ENCODE results near the gene WFDC2.

The WFDC2 gene

DNA sequence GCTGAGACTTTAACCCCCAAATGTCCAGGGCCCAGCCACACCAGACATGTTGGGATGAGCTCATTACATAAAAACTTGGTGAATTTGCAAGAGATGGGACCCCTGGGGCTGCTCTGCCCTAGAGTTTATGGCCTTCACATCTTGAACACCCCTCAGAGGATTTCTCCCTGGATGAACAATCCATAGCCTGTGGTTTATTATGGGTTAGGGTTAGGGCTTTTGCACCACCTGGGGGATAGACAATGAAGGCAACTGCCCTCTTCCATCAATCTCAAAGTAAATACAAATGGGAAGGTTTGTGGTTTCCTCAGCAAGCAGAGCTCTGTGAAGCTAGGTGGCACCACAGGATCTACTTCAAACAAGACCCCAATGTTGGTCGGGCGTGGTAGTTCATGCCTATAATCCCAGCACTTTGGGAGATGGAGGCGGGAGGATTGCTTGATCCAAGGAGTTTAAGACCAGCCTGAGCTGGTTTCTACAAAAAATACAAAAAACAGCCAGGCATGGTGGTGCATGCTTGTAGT lies 28.5 kb downstream of the WFDC2 start:
- DNase-seq, result no peak
- H3K4me3 Mint-ChIP-seq, result no peak overlapping the region
- peaks cover 41% of the 10 kb centered on the region for H3K27me3 Mint-ChIP-seq
- no peaks in the 10 kb centered on the region for H3K36me3 Mint-ChIP-seq (ENCODE audit: low read depth)
- no peaks in the 10 kb centered on the region for H3K4me1 Mint-ChIP-seq (ENCODE audit: low read depth)
- H3K9me3 Mint-ChIP-seq, result no peaks in the 10 kb centered on the region
- H3K27ac Mint-ChIP-seq, result no peak overlapping the region

DNA sequence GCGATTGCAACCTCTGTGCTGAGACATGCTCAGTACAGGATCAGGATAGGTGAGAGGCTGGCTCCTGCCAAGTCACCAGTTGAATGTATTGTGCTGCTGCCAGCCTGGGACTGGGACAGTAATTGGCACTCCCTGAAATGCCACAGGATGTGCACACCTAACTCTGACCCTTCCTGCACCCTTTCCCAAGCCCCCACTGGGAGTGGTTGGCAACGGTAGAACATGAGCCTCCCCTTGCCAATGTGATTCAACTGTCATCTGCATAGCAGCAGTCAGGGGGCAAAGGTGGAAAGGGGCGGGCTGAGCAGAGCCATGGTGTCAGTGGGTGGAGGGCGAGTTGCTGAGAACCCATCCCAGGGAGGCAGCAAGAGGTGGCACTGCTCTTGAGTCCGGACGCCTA lies 30.5 kb downstream of the WFDC2 start:
- no peak for DNase-seq
- Mint-ChIP-seq H3K9me3 (no peaks in the 10 kb centered on the region), H3K4me1 (ENCODE audit: low read depth) (no peaks in the 10 kb centered on the region), H3K4me3 (no peak overlapping the region), H3K27ac (no peak overlapping the region), H3K36me3 (ENCODE audit: low read depth) (no peaks in the 10 kb centered on the region), H3K27me3 (peaks cover 48% of the 10 kb centered on the region)

DNA sequence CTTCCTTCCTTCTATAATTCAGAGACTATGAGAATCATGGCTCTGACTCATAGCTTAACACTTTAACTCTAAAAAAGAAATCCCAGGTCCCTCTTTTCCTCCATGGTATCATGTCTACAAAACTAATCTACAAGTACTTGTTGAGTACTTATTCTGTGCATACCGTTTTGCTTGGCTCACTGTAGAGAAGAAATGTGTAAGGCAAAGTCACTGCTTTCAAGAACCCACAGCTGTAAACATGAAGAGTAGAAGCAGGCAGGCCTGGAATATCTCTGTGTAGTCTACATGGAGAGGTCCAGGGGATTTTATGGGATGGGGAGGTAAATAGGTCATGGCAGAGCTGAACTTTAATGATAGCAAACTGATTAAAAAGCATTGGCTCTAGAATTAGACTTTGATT lies 32.0 kb downstream of the WFDC2 start:
- peaks cover 61% of the 10 kb centered on the region for H3K27me3 Mint-ChIP-seq
- H3K4me1 Mint-ChIP-seq (ENCODE audit: low read depth), result no peaks in the 10 kb centered on the region
- H3K36me3 Mint-ChIP-seq (ENCODE audit: low read depth), result no peaks in the 10 kb centered on the region
- no peaks in the 10 kb centered on the region for H3K9me3 Mint-ChIP-seq
- no peak for DNase-seq
- H3K27ac Mint-ChIP-seq, result no peak overlapping the region
- H3K4me3 Mint-ChIP-seq, result no peak overlapping the region

DNA sequence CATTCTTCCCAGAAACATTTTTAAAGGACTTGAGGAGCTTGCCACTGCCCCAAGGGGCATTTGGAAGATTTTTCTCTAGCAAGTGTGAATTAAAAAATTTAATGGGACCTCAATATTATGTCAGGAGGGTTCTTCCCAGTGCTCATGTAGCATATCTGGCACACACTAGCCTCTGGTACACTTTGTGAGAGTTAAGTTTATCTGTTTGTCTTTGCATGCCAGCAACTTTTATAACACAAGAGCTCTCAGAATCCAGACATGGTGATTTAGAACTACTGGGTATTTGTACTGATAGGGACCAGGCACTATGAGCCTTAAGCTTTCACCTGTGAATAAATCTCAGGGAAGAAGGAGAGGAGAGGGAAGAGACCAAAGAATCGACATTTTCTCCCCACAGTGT lies 33.0 kb downstream of the WFDC2 start:
- Mint-ChIP-seq H3K4me1 (ENCODE audit: low read depth) (peaks cover 8% of the 10 kb centered on the region), H3K27ac (no peak overlapping the region), H3K9me3 (no peaks in the 10 kb centered on the region), H3K36me3 (ENCODE audit: low read depth) (no peaks in the 10 kb centered on the region), H3K4me3 (no peak overlapping the region), H3K27me3 (peaks cover 65% of the 10 kb centered on the region)
- DNase-seq, result no peak

DNA sequence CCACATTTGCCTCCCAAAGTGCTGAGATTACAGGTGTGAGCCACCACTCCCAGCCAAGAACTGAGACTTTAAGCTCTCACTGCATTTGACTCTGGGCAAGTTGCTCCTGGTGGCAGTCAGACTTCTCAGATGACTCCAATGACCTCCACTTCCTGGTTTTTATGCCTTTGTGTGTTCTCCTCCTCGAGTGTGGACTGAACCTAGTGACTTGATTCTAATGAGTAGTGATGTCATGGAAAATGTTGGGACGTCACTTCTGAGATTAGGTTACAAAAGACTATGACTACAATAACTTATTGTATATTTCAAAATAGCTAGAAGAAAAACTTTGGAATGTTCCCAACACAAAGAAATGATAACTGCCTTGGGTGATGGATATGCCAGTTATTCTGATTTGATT lies 33.9 kb downstream of the WFDC2 start:
- H3K4me1 Mint-ChIP-seq (ENCODE audit: low read depth), result peaks cover 13% of the 10 kb centered on the region
- H3K36me3 Mint-ChIP-seq (ENCODE audit: low read depth), result no peaks in the 10 kb centered on the region
- no peaks in the 10 kb centered on the region for H3K9me3 Mint-ChIP-seq
- no peak for DNase-seq
- H3K27me3 Mint-ChIP-seq, result peaks cover 72% of the 10 kb centered on the region
- no peak overlapping the region for H3K27ac Mint-ChIP-seq
- no peak overlapping the region for H3K4me3 Mint-ChIP-seq

DNA sequence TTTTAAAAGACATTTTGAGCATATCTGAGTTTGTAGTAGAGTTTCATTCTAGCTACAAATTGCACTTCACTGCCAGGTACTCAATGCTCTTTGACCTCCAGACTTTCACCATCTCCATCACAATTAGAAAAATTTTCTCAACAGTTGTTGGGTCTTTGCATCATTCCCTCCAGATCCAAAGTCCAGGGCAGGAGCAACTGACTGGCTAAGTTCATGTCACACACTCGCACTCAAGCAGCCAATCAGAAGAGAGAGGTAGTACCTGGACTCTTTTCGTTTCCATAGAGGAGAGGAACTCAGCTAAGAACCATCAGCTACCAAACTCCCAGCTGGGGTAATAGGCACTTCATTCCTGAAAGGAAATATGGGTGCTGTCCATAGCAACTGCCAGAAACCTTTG lies 36.8 kb downstream of the WFDC2 start:
- H3K4me3 Mint-ChIP-seq, result no peak overlapping the region
- no peaks in the 10 kb centered on the region for H3K9me3 Mint-ChIP-seq
- no peaks in the 10 kb centered on the region for H3K36me3 Mint-ChIP-seq (ENCODE audit: low read depth)
- peaks cover 13% of the 10 kb centered on the region for H3K4me1 Mint-ChIP-seq (ENCODE audit: low read depth)
- H3K27me3 Mint-ChIP-seq, result peaks cover 60% of the 10 kb centered on the region
- DNase-seq, result no peak
- H3K27ac Mint-ChIP-seq, result no peak overlapping the region

DNA sequence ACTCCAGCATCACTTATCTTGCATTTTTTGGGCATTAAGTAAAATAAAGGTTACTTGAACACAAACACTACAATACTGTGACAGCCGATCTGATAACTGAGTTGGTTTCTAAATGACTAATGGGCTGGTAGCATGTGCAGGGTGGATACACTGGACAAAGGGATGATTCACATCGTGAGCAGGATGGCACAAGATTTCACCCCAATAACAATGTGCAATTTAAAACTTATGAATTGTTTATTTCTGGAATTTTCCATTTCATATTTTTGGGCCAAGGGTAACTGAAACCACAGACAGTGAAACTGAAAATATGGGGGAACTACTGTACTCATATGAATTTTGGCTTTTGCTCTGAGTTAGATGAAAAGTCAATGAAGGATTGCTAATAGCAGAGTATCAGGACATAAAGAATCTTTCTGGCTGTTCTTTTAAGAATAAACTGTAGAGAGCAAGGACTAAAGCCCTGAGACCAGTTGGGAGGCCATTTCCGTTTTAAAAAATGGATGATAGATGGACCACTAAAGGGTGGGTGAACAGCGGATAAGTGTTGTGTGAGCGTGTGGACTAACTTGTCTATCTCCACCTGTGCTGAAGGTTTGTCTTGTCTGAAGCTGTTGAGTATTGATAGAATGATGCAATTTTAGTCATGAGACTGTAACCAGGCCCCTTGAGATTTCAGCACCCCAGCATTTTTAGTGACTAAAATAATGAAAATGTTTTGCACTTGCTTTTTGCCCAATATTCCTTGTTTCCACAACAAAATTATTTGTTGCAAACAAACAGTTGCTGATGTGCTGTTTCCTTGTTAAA lies 37.7 kb downstream of the WFDC2 start:
- Mint-ChIP-seq H3K4me1 (ENCODE audit: low read depth) (peaks cover 13% of the 10 kb centered on the region), H3K36me3 (ENCODE audit: low read depth) (no peaks in the 10 kb centered on the region), H3K27me3 (peaks cover 60% of the 10 kb centered on the region), H3K27ac (no peak overlapping the region), H3K4me3 (no peak overlapping the region), H3K9me3 (no peaks in the 10 kb centered on the region)
- no peak for DNase-seq

DNA sequence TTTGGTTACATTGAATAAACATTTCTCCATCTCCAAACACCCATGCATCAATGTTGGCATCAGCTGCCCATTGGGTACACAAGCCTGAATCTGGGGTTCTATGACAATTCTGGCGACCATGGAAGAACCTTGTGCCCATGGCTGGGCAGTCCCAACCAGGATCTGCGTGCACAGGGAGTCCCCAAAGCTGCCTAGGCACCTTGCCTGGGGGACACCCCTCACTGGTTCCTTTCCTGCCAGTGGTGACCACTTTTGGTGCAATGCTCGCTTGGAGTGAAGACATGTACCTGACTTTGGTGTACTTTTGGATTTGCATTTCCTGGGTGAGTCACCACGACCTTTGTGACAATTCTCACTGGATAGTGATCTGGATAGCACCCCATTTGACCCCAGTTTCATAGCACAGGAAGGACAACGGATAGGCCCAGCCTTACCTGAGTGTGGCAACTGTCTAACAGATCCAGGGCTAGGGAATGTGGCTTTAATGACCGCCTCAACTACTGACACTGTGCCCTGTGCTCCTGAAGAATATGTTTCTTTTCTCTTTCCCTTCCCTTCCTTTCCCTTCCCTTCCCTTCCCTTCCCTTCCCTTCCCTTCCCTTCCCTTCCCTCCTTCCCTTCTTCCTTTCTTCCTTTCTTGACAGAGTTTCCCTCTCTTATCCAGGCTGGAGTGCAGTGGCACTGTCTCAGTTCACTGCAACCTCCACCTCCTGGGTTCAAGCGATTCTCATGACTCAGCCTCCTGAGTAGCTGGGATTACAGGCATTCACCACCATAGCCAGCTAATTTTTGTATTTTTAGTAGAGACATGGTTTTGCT lies 38.7 kb downstream of the WFDC2 start:
- DNase-seq, result no peak
- no peaks in the 10 kb centered on the region for H3K36me3 Mint-ChIP-seq (ENCODE audit: low read depth)
- peaks cover 13% of the 10 kb centered on the region for H3K4me1 Mint-ChIP-seq (ENCODE audit: low read depth)
- no peaks in the 10 kb centered on the region for H3K9me3 Mint-ChIP-seq
- no peak overlapping the region for H3K4me3 Mint-ChIP-seq
- H3K27ac Mint-ChIP-seq, result no peak overlapping the region
- H3K27me3 Mint-ChIP-seq, result peaks cover 56% of the 10 kb centered on the region

DNA sequence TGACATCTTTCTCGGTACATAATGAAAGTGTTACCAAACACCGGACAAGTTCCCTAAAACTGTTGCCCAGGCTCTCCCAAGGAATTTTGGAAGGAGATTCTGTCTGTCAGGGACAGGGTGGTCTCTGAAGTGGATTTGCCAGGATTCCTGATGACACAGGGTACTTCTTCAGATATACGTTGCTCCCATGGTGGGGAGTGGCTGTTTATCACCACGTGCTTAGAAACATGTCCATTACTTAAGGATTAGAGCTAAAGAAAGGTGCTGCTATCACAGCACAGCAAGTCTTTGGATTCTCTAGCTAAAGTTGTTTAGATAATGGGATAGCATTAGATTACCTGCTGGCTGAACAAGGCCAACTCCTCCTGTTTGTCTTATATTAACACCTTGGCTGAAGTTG lies 39.5 kb downstream of the WFDC2 start:
- peaks cover 13% of the 10 kb centered on the region for H3K4me1 Mint-ChIP-seq (ENCODE audit: low read depth)
- no peaks in the 10 kb centered on the region for H3K9me3 Mint-ChIP-seq
- H3K4me3 Mint-ChIP-seq, result no peak overlapping the region
- H3K27me3 Mint-ChIP-seq, result peaks cover 52% of the 10 kb centered on the region
- H3K27ac Mint-ChIP-seq, result no peak overlapping the region
- no peaks in the 10 kb centered on the region for H3K36me3 Mint-ChIP-seq (ENCODE audit: low read depth)
- DNase-seq, result no peak

DNA sequence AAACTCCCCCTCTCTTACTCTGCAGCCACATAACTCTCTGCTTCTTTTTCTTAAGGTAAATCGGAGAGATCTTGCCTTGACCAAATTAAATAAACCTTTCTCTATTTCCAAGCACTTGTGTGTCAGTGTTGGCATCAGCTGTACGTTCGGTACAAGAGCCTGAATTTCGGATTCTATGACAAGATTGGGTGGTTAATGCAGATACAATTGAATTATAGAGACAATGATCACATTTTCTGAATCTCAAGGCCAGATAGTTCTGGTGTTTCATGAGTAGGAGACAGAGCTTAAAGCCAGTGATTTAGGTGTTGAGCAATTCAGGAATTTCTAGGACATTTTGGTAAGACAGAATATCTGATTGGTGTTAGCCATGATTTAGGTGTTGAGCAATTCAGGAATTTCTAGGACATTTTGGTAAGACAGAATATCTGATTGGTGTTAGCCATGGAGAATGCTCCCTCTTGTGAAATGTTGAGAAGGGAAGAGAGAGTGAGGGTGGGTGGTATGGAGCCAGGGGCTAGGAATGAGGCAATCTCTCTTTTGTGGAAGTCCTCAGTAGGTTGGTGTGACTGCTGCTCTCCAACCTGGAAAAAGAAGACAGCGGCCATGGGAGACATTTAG lies 40.8 kb downstream of the WFDC2 start:
- Mint-ChIP-seq H3K36me3 (ENCODE audit: low read depth) (no peaks in the 10 kb centered on the region), H3K27me3 (peaks cover 46% of the 10 kb centered on the region), H3K9me3 (no peaks in the 10 kb centered on the region), H3K4me1 (ENCODE audit: low read depth) (peaks cover 13% of the 10 kb centered on the region), H3K4me3 (no peak overlapping the region), H3K27ac (no peak overlapping the region)
- DNase-seq, result no peak

DNA sequence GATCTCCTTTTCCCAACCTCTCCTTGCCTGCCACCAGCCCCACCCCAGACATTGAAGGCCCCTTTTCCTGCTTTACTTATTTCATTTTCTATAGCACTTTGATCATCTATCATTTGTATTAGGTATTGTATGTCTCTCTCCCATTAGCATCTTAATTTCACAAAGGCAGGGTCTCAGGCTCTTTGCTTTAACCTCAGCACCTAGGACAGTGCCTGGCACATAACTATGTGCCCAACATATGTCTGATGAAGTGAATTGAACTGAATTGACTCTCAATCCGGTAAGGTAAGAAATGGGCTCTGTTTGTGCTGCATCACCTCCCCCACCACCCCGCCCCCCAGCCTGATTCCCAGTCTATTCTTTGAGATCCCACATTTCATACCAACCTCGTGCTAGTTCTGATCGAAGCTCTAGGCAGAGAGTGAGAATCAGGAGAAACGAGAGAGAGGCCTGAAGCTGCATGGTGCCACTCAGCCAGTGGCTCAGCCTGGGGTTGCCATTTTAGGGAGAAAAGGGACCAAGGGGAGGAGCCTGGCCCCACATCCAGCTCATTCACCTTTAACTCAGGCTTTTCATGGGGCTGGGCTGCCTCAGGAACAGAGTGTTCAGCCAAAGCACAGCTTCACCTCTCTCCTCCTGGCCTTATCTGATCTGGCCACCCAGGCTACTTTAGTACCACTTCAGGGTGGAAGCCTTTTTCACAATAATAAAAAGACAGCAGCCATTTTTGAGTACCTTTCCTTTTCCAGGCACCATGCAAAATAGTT lies 45.8 kb downstream of the WFDC2 start, which contains the start of gene SPINT3:
Gene SPINT3, minus strand, starts transcription at position 476 of the 767 bp plus-strand sequence. Its CDS starts 14 bp downstream, at position 462.
- no peak for DNase-seq
- no peaks in the 10 kb centered on the region for H3K36me3 Mint-ChIP-seq (ENCODE audit: low read depth)
- H3K4me1 Mint-ChIP-seq (ENCODE audit: low read depth), result no peaks in the 10 kb centered on the region
- H3K4me3 Mint-ChIP-seq, result no peak within 1 kb of the TSS
- peaks cover 33% of the 10 kb centered on the region for H3K27me3 Mint-ChIP-seq
- H3K9me3 Mint-ChIP-seq, result no peaks in the 10 kb centered on the region
- no peak within 1 kb of the TSS for H3K27ac Mint-ChIP-seq

DNA sequence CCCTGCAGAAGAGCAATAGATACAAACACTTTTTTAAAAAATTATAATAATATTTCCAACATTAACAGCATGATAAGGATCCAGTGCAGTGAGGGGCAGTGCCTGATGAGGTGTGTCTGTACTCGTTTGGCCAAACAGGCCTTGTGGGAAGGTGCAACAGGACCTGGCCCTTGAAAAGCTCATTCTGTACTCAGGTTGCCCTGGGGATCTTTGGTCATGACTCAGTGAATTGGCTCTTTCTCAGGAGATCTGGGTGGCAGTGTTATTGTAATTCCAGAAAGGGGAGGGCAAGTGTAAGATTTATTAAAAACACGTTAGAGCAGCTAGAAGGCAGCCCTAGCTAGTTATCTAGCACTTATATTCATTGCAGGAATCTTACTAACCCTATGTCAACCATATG lies 48.7 kb downstream of the WFDC2 start:
- no peak for DNase-seq
- no peaks in the 10 kb centered on the region for H3K4me1 Mint-ChIP-seq (ENCODE audit: low read depth)
- H3K36me3 Mint-ChIP-seq (ENCODE audit: low read depth), result no peaks in the 10 kb centered on the region
- no peak overlapping the region for H3K4me3 Mint-ChIP-seq
- peaks cover 41% of the 10 kb centered on the region for H3K27me3 Mint-ChIP-seq
- no peaks in the 10 kb centered on the region for H3K9me3 Mint-ChIP-seq
- no peak overlapping the region for H3K27ac Mint-ChIP-seq

DNA sequence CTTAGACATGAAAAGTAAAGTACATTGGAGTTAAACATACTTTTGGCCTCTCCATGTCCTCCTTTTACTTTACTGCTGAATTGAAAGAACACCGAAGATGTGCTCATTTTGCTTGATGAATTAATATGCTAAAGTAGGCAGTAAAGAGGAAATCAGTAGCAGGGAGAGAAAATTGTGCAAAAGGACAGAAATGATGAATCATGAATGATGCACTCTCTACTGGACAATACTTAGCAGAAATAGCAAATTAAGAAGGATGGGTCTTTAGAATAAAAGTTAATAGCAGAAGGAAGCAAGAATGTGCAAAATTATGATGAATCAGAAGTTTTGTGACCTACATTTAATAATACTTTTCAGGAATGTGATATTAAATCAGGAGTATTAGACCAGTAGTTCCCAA lies 54.3 kb downstream of the WFDC2 start:
- H3K4me1 Mint-ChIP-seq (ENCODE audit: low read depth), result no peaks in the 10 kb centered on the region
- H3K4me3 Mint-ChIP-seq, result no peak overlapping the region
- no peaks in the 10 kb centered on the region for H3K9me3 Mint-ChIP-seq
- no peaks in the 10 kb centered on the region for H3K36me3 Mint-ChIP-seq (ENCODE audit: low read depth)
- no peak for DNase-seq
- no peak overlapping the region for H3K27ac Mint-ChIP-seq
- H3K27me3 Mint-ChIP-seq, result peaks cover 64% of the 10 kb centered on the region

DNA sequence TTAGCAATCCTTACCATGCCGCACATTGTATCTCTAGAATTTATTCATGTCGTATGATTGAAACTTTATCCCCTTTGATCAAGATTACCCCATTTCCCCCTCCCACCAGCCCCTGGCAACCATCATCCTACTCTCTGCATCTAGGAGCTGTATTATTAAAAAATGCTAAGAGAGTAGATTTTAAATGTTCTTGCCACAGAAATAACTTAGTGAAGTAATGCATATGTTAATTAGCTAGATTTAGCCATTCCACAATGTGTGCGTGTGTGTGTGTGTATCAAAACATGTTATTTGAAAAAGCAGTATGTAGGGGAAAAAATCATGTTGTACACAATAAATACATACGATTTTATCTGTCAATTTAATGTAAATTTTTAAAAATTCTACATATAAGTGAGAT lies 57.7 kb downstream of the WFDC2 start:
- no peak for DNase-seq
- Mint-ChIP-seq H3K27me3 (peaks cover 65% of the 10 kb centered on the region), H3K27ac (no peak overlapping the region), H3K4me3 (no peak overlapping the region), H3K4me1 (ENCODE audit: low read depth) (no peaks in the 10 kb centered on the region), H3K36me3 (ENCODE audit: low read depth) (no peaks in the 10 kb centered on the region), H3K9me3 (no peaks in the 10 kb centered on the region)

Measured in activated T-cell treated with anti-CD3 and anti-CD28 coated beads, Interleukin-2, amount 50 U/mL, for 24 hours (primary cell).